IMR-90 (cell line): ENCODE data around the gene DAB1. TPM values are rescaled to one million over a fixed set of nuclear protein-coding genes. Genes with fewer than 3 reads are reported as not detected.

Experiments
- ATAC-seq: fragments of 200-7000 bp; cut with Tn5 transposase; 2 replicates; pipeline ENCODE4 v1.9.1; 2020; ENCODE audit warnings: low read depth, mild to moderate bottlenecking, moderate library complexity
- BruUV-seq: library from RNA; stranded (reverse); fragments of 400-500 nt; replicated peaks from 2 replicates; lab custom pipeline; 2021; lab: Mats Ljungman, UMichigan
- CTCF ChIA-PET: fragments of 300-600 bp; formaldehyde crosslinking; extraction: SDS; loops from one replicate; lab custom pipeline; 2021; ENCODE audit warnings: antibody characterized with exemption; lab: Yijun Ruan, JAX
- POLR2A ChIA-PET: fragments of 300-600 bp; sonication (Branson Sonifier 250); formaldehyde crosslinking; loops from one replicate; lab custom pipeline; 2022; ENCODE audit warnings: antibody characterized with exemption; ENCODE audit not compliant: unreplicated experiment; lab: Charles Lee
- DNase-seq: peaks from one replicate; pipeline ENCODE4 v3.0.0; 2013
- H2AFZ ChIP-seq: replicated peaks from 2 replicates; pipeline ENCODE3; 2013; ENCODE audit warnings: low read length, mild to moderate bottlenecking; ENCODE audit not compliant: poor library complexity
- H2AK5ac ChIP-seq: 2 replicates; pipeline ENCODE4 v1.6.1; 2013; ENCODE audit warnings: low read depth, low read length, inconsistent platforms
- H2AK9ac ChIP-seq: replicated peaks from 2 replicates; pipeline ENCODE3; 2013; ENCODE audit warnings: mild to moderate bottlenecking, low read depth, low read length, moderate library complexity; ENCODE audit not compliant: poor library complexity
- H2BK120ac ChIP-seq: 2 replicates; pipeline ENCODE4 v1.6.1; 2013; ENCODE audit warnings: low read depth, low read length, inconsistent platforms
- H2BK15ac ChIP-seq: 3 replicates; pipeline ENCODE4 v1.6.1; 2013; ENCODE audit warnings: low read depth, low read length, inconsistent platforms
- H2BK20ac ChIP-seq: 2 replicates; pipeline ENCODE4 v1.6.1; 2013; ENCODE audit warnings: low read depth, mild to moderate bottlenecking, inconsistent platforms, low read length, moderate library complexity
- H2BK5ac ChIP-seq: 2 replicates; pipeline ENCODE4 v1.6.1; 2013; ENCODE audit warnings: mild to moderate bottlenecking, low read depth, low read length, inconsistent platforms; ENCODE audit not compliant: poor library complexity, severe bottlenecking
- H3K14ac ChIP-seq: replicated peaks from 2 replicates; pipeline ENCODE4 v1.6.1; 2013; ENCODE audit warnings: low read depth, low read length, inconsistent platforms
- H3K18ac ChIP-seq: 2 replicates; pipeline ENCODE4 v1.6.1; 2013; ENCODE audit warnings: low read depth, low read length, control low read depth
- H3K23ac ChIP-seq: 2 replicates; pipeline ENCODE4 v1.6.1; 2013; ENCODE audit warnings: low read depth, low read length, inconsistent platforms
- H3K27ac ChIP-seq: 2 replicates; pipeline ENCODE4 v1.5.1; 2013; ENCODE audit warnings: mild to moderate bottlenecking, control low read depth, low read length; ENCODE audit not compliant: insufficient read depth
- H3K27me3 ChIP-seq: 2 replicates; pipeline ENCODE4 v1.6.1; 2013; ENCODE audit warnings: low read length; ENCODE audit not compliant: control insufficient read depth, insufficient read depth
- H3K36me3 ChIP-seq: 2 replicates; pipeline ENCODE4 v1.6.1; 2013; ENCODE audit warnings: low read length, mixed read lengths; ENCODE audit not compliant: control insufficient read depth, insufficient read depth
- H3K4ac ChIP-seq: 2 replicates; pipeline ENCODE4 v1.6.1; 2013; ENCODE audit warnings: low read depth, low read length, inconsistent platforms
- H3K4me1 ChIP-seq: 2 replicates; pipeline ENCODE4 v1.6.1; 2013; ENCODE audit warnings: low read length, mixed read lengths; ENCODE audit not compliant: control insufficient read depth, insufficient read depth
- H3K4me2 ChIP-seq: 2 replicates; pipeline ENCODE4 v1.6.1; 2013; ENCODE audit warnings: low read depth, mild to moderate bottlenecking, control low read depth, low read length, moderate library complexity
- H3K4me3 ChIP-seq: 2 replicates; pipeline ENCODE4 v1.5.1; 2013; ENCODE audit warnings: low read depth, mild to moderate bottlenecking, control low read depth, low read length, moderate library complexity; ENCODE audit not compliant: insufficient read depth
- H3K56ac ChIP-seq: 2 replicates; pipeline ENCODE4 v1.6.1; 2013; ENCODE audit warnings: low read length, inconsistent platforms; ENCODE audit not compliant: insufficient read depth; ENCODE audit errors: extremely low read depth
- H3K79me1 ChIP-seq, 2 experiments: 2 replicates each; pipeline ENCODE4 v1.6.1; 2013; ENCODE audit warnings: low read length in 2 of 2, inconsistent platforms in 1 of 2, low read depth in 1 of 2
- H3K9ac ChIP-seq: 2 replicates; pipeline ENCODE4 v1.6.1; 2013; ENCODE audit warnings: low read depth, low read length, control low read depth
- H3K9me1 ChIP-seq: 2 replicates; pipeline ENCODE4 v1.6.1; 2013; ENCODE audit warnings: low read length, inconsistent platforms; ENCODE audit not compliant: insufficient read depth
- H3K9me3 ChIP-seq: 2 replicates; pipeline ENCODE4 v1.6.1; 2013; ENCODE audit warnings: low read length; ENCODE audit not compliant: control insufficient read depth, insufficient read depth
- H4K20me1 ChIP-seq: 2 replicates; pipeline ENCODE4 v1.6.1; 2013; ENCODE audit warnings: low read length, inconsistent platforms; ENCODE audit not compliant: insufficient read depth
- H4K5ac ChIP-seq: 2 replicates; pipeline ENCODE4 v1.6.1; 2013; ENCODE audit warnings: mild to moderate bottlenecking, low read depth, low read length, control low read depth
- H4K8ac ChIP-seq, 2 experiments: 2 replicates each; pipeline ENCODE4 v1.6.1; 2013; ENCODE audit warnings: low read depth in 2 of 2, low read length in 2 of 2, control low read depth in 1 of 2, inconsistent platforms in 1 of 2
- H4K91ac ChIP-seq: 2 replicates; pipeline ENCODE4 v1.6.1; 2013; ENCODE audit warnings: low read depth, low read length, inconsistent platforms; ENCODE audit not compliant: insufficient read depth
- BHLHE40 ChIP-seq: fragments of 150-350 bp; IDR thresholded peaks from 2 replicates; pipeline ENCODE4 v1.6.1; 2016; ENCODE audit warnings: mild to moderate bottlenecking, low read depth, low read length
- CEBPB ChIP-seq: IDR thresholded peaks from 2 replicates; pipeline ENCODE4 v1.6.1; 2012; ENCODE audit warnings: low read depth, low read length, improper control_type of control experiment
- CTCF ChIP-seq: conservative IDR thresholded peaks from 2 replicates; pipeline ENCODE4 v1.5.1; 2012; ENCODE audit warnings: mild to moderate bottlenecking, low read depth, low read length, improper control_type of control experiment
- ELK1 ChIP-seq: fragments of 150-350 bp; IDR thresholded peaks from 2 replicates; pipeline ENCODE4 v1.6.1; 2016; ENCODE audit warnings: low read depth, mild to moderate bottlenecking, low read length, moderate library complexity, borderline replicate concordance
- MAFK ChIP-seq: IDR thresholded peaks from 2 replicates; pipeline ENCODE4 v1.6.1; 2012; ENCODE audit warnings: low read depth, low read length, improper control_type of control experiment
- MXI1 ChIP-seq: IDR thresholded peaks from 2 replicates; pipeline ENCODE4 v1.6.1; 2012; ENCODE audit warnings: low read depth, mild to moderate bottlenecking, low read length, moderate library complexity, borderline replicate concordance
- NFE2L2 ChIP-seq: fragments of 150-350 bp; IDR thresholded peaks from 2 replicates; pipeline ENCODE4 v1.6.1; 2016; ENCODE audit warnings: low read depth, mild to moderate bottlenecking, low read length
- POLR2A ChIP-seq: IDR thresholded peaks from 2 replicates; pipeline ENCODE4 v1.6.1; 2012; ENCODE audit warnings: mild to moderate bottlenecking, low read depth, low read length
- RCOR1 ChIP-seq: IDR thresholded peaks from 2 replicates; pipeline ENCODE4 v1.6.1; 2012; ENCODE audit warnings: mild to moderate bottlenecking, low read length, improper control_type of control experiment; ENCODE audit not compliant: insufficient replicate concordance
- RFX5 ChIP-seq: IDR thresholded peaks from 2 replicates; pipeline ENCODE4 v1.8.0; 2012; ENCODE audit warnings: low read depth, mild to moderate bottlenecking, low read length, moderate library complexity
- SMC3 ChIP-seq: fragments of 150-350 bp; IDR thresholded peaks from 2 replicates; pipeline ENCODE4 v1.6.1; 2016; ENCODE audit warnings: low read depth, mild to moderate bottlenecking, antibody characterized with exemption, low read length, moderate library complexity
- USF2 ChIP-seq: fragments of 150-350 bp; IDR thresholded peaks from 2 replicates; pipeline ENCODE4 v1.6.1; 2017; ENCODE audit warnings: mild to moderate bottlenecking, antibody characterized with exemption, low read length, low read depth
- WGBS, 2 experiments: methylation state at CpG; one replicate each; pipeline versions ENCODE4 v1.1.5 to v1.1.7; 2013; ENCODE audit warnings: missing lambda C conversion rate in 2 of 2; ENCODE audit not compliant: insufficient read length in 1 of 2; ENCODE audit errors: extremely low coverage in 2 of 2; 5-methylcytosine and 5-hydroxymethylcytosine counted together
- dilution Hi-C: fragments of 300-500 bp; cut with HindIII; formaldehyde crosslinking; loops from one replicate; pipeline ENCODE4 v1.14.3; 2018; ENCODE audit warnings: low sequenced_read_pairs; ENCODE audit not compliant: unreplicated experiment
- in situ Hi-C: fragments of 300-500 bp; cut with MboI; formaldehyde crosslinking; loops from 3 replicates; pipeline ENCODE4 v1.14.3; 2019; ENCODE audit warnings: low sequenced_read_pairs, inconsistent platforms, mixed read lengths
- intact Hi-C: fragments of 100-400 bp; cut with micrococcal nuclease; formaldehyde crosslinking; loops from 2 replicates; pipeline ENCODE4 v1.10.0; 2022
- polyA plus RNA-seq, 3 experiments: library from polyadenylated mRNA; depleted of rRNA; stranded (reverse); fragments of >200 nt; gene quantifications; 2 replicates each; pipeline ENCODE4 v1.2.3, GENCODE V29; 2012; ENCODE audit warnings: low replicate concordance in 1 of 3
- total RNA-seq: library from RNA; depleted of rRNA; stranded (reverse); fragments of >200 nt; gene quantifications from 2 replicates; pipeline ENCODE4 v1.2.3, GENCODE V29; 2012

DAB1 gene
- total and polyA plus RNA-seq, 2 of the 4 experiments (the other 2 are of a cell fraction): 0.18 to 0.41 TPM

- Histone ChIP-seq H3K9ac (no peak overlapping the region), H2BK20ac (no peak overlapping the region), H3K4me3 (no peak overlapping the region), H3K14ac (no peak overlapping the region), H4K20me1 (no peaks in the 10 kb centered on the region), H3K56ac (no peak overlapping the region), H4K5ac (no peak overlapping the region), H3K79me1 (no peaks in the 10 kb centered on the region), H3K9me3 (no peaks in the 10 kb centered on the region), H3K4me1 (no peaks in the 10 kb centered on the region), H2BK5ac (no peak overlapping the region), H4K91ac (no peak overlapping the region), H3K23ac (no peak overlapping the region), H3K9me1 (no peaks in the 10 kb centered on the region), H2BK15ac (no peak overlapping the region), H2BK120ac (no peak overlapping the region), H3K36me3 (no peaks in the 10 kb centered on the region), H3K4ac (no peak overlapping the region), H2AFZ (no peak overlapping the region), H2AK9ac (no peak overlapping the region), H3K27me3 (no peaks in the 10 kb centered on the region; the same call in 1 of the 2 replicates), H4K8ac (no peak overlapping the region), H3K27ac (no peak overlapping the region), H3K4me2 (no peak overlapping the region), H2AK5ac (no peak overlapping the region), H3K18ac (no peak overlapping the region)
- TF ChIP-seq ELK1 (no peak), POLR2A (no peak), BHLHE40 (no peak), SMC3 (no peak), CTCF (no peak), MXI1 (no peak), RFX5 (no peak), USF2 (no peak), NFE2L2 (no peak), RCOR1 (no peak), CEBPB (no peak), MAFK (no peak)
- ChIA-PET POLR2A (no interaction called here), CTCF (no interaction called here)
- no peak for DNase-seq
- BruUV-seq: no TSS peak
- intact Hi-C loops: no loop called here
- dilution Hi-C loops: no loop called here
- ATAC-seq: no peak
- WGBS, 2 experiments: 70% methylated on average over 1 of the region's 1 CpG; no CpG with 5 or more reads in 1 of the 2 experiments
- in situ Hi-C loops: no loop called here
Measured at GRCh38 chr1:57325536-57325935, 98.3 kb downstream of the DAB1 start.
